Spleen (tissue), 11 donors: ENCODE results near the gene FGD4. TPM values are rescaled to one million over a fixed set of nuclear protein-coding genes. Genes with fewer than 3 reads are reported as not detected.

ENCODE experiments used
- DNase-seq: peaks from one replicate; pipeline ENCODE4 v3.0.0-alpha.2; 2020
- H3K27ac ChIP-seq, 8 donors: fragments of 200-600 bp; sonication (generic) in 7 of 8; 1 replicate in 4 of 8; 2 replicates in 4 of 8; pipeline versions ENCODE4 v1.5.0 to v1.8.0; 2016 to 2021; ENCODE audit warnings: inconsistent platforms in 4 of 8, mild to moderate bottlenecking in 4 of 8, moderate library complexity in 1 of 8
- H3K27me3 ChIP-seq, 7 donors: fragments of 200-600 bp; sonication (generic) in 6 of 7; replicated peaks in 1 of 7; 1 replicate in 4 of 7; 2 replicates in 3 of 7; pipeline versions ENCODE4 v1.5.0 to v1.8.0; 2016 to 2021; ENCODE audit warnings: inconsistent platforms in 3 of 7, mild to moderate bottlenecking in 1 of 7
- H3K36me3 ChIP-seq, 6 donors: fragments of 200-600 bp; sonication (generic) in 5 of 6; 1 replicate in 4 of 6; 2 replicates in 2 of 6; pipeline versions ENCODE4 v1.5.0 to v1.8.0; 2016 to 2021; ENCODE audit warnings: inconsistent platforms in 2 of 6
- H3K4me1 ChIP-seq, 6 donors: fragments of 200-600 bp; sonication (generic) in 5 of 6; 1 replicate in 3 of 6; 2 replicates in 3 of 6; pipeline versions ENCODE4 v1.5.0 to v1.8.0; 2016 to 2021; ENCODE audit warnings: inconsistent platforms in 3 of 6
- H3K4me3 ChIP-seq, 8 donors: fragments of 200-600 bp; sonication (generic) in 7 of 8; 1 replicate in 4 of 8; 2 replicates in 4 of 8; pipeline versions ENCODE4 v1.5.0 to v1.8.0; 2016 to 2021; ENCODE audit warnings: inconsistent platforms in 4 of 8, mild to moderate bottlenecking in 4 of 8, moderate library complexity in 2 of 8
- H3K9me3 ChIP-seq, 8 donors: fragments of 200-600 bp; sonication (generic) in 7 of 8; 1 replicate in 4 of 8; 2 replicates in 4 of 8; pipeline versions ENCODE4 v1.5.0 to v1.8.0; 2016 to 2021; ENCODE audit warnings: inconsistent platforms in 4 of 8
- POLR2A ChIP-seq, 3 donors: fragments of 450-650 bp; IDR thresholded peaks; one replicate each; pipeline ENCODE4 v1.5.1; 2017; ENCODE audit warnings: antibody characterized with exemption in 3 of 3, mild to moderate bottlenecking in 1 of 3
- POLR2AphosphoS5 ChIP-seq, 3 donors: sonication (generic); formaldehyde crosslinking; IDR thresholded peaks; one replicate each; pipeline ENCODE4 v1.5.1; 2017; ENCODE audit warnings: antibody characterized with exemption in 3 of 3
- WGBS, 5 donors: extraction: QIAGEN DNeasy Blood & Tissue Kit in 3 of 5; methylation state at CpG; one replicate each; pipeline versions ENCODE4 v1.1.5 to v1.1.7; 2013 to 2018; 5-methylcytosine and 5-hydroxymethylcytosine counted together
- intact Hi-C: fragments of 100-400 bp; cut with DNase I; formaldehyde crosslinking; loops from one replicate; pipeline ENCODE4 v1.15.0; 2023; ENCODE audit warnings: low total_unique reads
- polyA plus RNA-seq, 3 donors: library from polyadenylated mRNA; stranded (reverse); fragments of 200-250 nt; gene quantifications; one replicate each; pipeline ENCODE4 v1.2.1, GENCODE V29; 2013
- total RNA-seq, 7 donors: library from RNA; depleted of rRNA in 3 of 7; stranded (reverse); fragments of >200 nt in 3 of 7; fragmentation: NEBNext Ultra II Directional in 4 of 7; extraction: Animal tissue kit (Norgen Biotek cat#: 25700) in 4 of 7; gene quantifications; one replicate each; pipeline versions ENCODE4 v1.1.0 to v1.2.1, GENCODE V29; 2016 to 2021
- TF ChIP-seq, protein P1 (sequence below), 11 experiments: fragments of 200-600 bp in 7 of 11; fragments of 450-650 bp in 4 of 11; sonication (generic) in 4 of 11; IDR thresholded peaks in 8 of 11; conservative IDR thresholded peaks in 3 of 11; 1 replicate in 7 of 11; 2 replicates in 4 of 11; pipeline versions ENCODE4 v1.4.0 to v1.8.0; 2016 to 2021; ENCODE audit warnings: antibody characterized with exemption in 11 of 11, inconsistent platforms in 4 of 11, mild to moderate bottlenecking in 1 of 11
- donor health status: healthy with polysubstance abuse.
- donor health status: DM: no; HTN: no; CAD: no; lungs with moderate emphysema.
- donor health status: DM: no; HTN: no; CAD: no.
- donor health status: Bipolar disorder and iron deficiency.
- donor health status: healthy.
- donor health status: DM: no; HTN: no; CAD: no.
- donor health status: DM: yes; HTN: yes; CAD: no.

FGD4 gene
- total and polyA plus RNA-seq, 10 donors: 1.0 to 44.4 (median 25.7) TPM

DNA sequence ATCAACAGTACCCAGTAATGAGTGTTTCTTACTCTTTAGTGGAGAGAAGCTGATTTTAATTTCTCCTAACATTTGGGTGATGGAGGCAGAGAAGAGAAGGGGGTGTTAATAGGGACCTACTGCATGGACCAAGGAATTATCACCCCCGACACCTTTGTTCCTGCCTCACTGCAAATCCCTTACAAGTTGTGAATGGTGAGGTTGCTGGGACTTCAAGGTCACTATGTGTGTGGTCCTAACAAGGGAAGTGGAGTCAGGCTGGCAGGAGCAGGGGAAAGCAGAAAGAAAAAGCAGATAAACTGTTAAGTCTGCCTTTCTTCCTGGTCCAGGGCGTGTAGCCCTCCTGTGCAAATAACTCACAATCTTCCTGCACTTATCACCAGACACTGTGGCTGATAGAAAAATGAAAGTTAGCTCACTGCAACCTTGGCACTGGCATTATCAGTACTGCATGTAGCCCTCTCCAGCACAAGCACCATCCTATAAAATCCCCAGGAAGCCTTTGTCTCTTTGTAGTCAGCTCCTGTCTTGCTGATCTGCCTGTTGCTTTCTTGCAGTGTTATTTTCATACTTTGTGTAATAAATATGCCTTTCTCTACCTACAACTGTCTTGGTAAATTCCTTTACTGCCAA, 167.4 kb downstream of the FGD4 start:
- Histone ChIP-seq H3K27me3 (no peaks in the 10 kb centered on the region), H3K27ac (peak overlapping the region in 6 of 8 donors; percentile 15 to 67 (median 42)), H3K4me3 (no peak overlapping the region), H3K4me1 (peaks cover 3 to 37% (median 8%) of the 10 kb centered on the region in 6 donors), H3K36me3 (peaks cover 0 to 28% (median 0%) of the 10 kb centered on the region in 6 donors), H3K9me3 (no peaks in the 10 kb centered on the region)
- DNase-seq: no peak
- TF ChIP-seq, protein P1, sequence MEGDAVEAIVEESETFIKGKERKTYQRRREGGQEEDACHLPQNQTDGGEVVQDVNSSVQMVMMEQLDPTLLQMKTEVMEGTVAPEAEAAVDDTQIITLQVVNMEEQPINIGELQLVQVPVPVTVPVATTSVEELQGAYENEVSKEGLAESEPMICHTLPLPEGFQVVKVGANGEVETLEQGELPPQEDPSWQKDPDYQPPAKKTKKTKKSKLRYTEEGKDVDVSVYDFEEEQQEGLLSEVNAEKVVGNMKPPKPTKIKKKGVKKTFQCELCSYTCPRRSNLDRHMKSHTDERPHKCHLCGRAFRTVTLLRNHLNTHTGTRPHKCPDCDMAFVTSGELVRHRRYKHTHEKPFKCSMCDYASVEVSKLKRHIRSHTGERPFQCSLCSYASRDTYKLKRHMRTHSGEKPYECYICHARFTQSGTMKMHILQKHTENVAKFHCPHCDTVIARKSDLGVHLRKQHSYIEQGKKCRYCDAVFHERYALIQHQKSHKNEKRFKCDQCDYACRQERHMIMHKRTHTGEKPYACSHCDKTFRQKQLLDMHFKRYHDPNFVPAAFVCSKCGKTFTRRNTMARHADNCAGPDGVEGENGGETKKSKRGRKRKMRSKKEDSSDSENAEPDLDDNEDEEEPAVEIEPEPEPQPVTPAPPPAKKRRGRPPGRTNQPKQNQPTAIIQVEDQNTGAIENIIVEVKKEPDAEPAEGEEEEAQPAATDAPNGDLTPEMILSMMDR (IDR thresholded peaks at IDR 0.05 in 8 of 11, conservative IDR thresholded peaks at IDR 0.05 in 3 of 11): no peak
- TF ChIP-seq POLR2AphosphoS5 (IDR thresholded peaks at IDR 0.05) (no peak), POLR2A (IDR thresholded peaks at IDR 0.05) (no peak)
- intact Hi-C loops: no loop called here
- 47 to 81% (median 62%) methylated on average over 2 of the region's 2 CpGs for WGBS, 5 donors

DNA sequence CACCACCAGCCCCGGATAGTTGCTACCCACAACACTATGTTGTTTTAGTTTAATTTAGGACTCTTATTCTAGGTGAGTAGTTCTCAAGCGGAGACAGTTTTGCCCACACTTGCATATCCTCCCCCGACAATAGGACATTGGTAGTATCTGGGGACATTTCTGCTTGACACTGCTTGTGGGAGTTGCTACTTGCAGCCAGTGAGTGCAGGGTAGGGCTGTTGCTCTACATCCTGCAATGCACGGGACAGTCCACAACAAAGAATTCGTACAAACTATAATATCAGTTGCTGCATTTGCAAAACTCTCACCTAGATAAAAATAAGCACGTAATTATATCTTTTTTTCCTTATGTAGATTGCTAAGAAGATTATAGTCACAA, 167.9 kb downstream of the FGD4 start:
- 67 to 88% (median 75%) methylated on average over 6 of the region's 6 CpGs for WGBS, 5 donors
- no peak for DNase-seq
- peaks cover 0 to 34% (median 8%) of the 10 kb centered on the region in 6 donors for H3K4me1 ChIP-seq
- TF ChIP-seq, protein P1 (IDR thresholded peaks at IDR 0.05 in 8 of 11, conservative IDR thresholded peaks at IDR 0.05 in 3 of 11): no peak
- no peak for TF ChIP-seq POLR2AphosphoS5 (IDR thresholded peaks at IDR 0.05)
- no peak for TF ChIP-seq POLR2A (IDR thresholded peaks at IDR 0.05)
- peaks cover 0 to 28% (median 0%) of the 10 kb centered on the region in 6 donors for H3K36me3 ChIP-seq
- H3K27me3 ChIP-seq: no peaks in the 10 kb centered on the region
- H3K27ac ChIP-seq: peak overlapping the region in 6 of 8 donors; percentile 15 to 67 (median 42)
- intact Hi-C loops: no loop called here
- H3K9me3 ChIP-seq: no peaks in the 10 kb centered on the region
- no peak overlapping the region for H3K4me3 ChIP-seq

DNA sequence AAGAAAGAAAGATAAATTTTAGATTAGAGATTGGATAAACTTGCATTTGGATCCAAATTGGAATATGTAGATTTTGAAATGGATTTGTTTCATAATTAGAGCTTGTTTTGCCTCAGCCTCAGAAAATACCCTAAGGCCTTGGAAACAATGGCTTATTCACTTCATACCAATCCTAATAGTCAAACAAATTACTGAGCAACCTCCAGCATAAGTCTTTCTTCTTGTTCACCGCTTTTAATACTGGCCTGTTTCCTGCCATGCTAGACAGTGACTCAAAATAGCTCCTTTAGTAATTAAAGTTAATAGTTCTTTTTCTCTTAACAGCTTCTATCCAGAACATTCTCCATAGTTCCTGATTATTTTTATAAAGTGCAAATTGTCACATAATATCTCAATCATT, 168.9 kb downstream of the FGD4 start:
- H3K4me1 ChIP-seq: peaks cover 0 to 34% (median 8%) of the 10 kb centered on the region in 6 donors
- peaks cover 0 to 34% (median 0%) of the 10 kb centered on the region in 6 donors for H3K36me3 ChIP-seq
- H3K27me3 ChIP-seq: no peaks in the 10 kb centered on the region
- 53 to 77% (median 71%) methylated on average over 1 of the region's 1 CpG for WGBS, 5 donors
- TF ChIP-seq POLR2AphosphoS5 (IDR thresholded peaks at IDR 0.05) (no peak), POLR2A (IDR thresholded peaks at IDR 0.05) (no peak)
- TF ChIP-seq, protein P1 (IDR thresholded peaks at IDR 0.05 in 8 of 11, conservative IDR thresholded peaks at IDR 0.05 in 3 of 11): no peak
- intact Hi-C loops: no loop called here
- DNase-seq: no peak
- H3K27ac ChIP-seq: no peak overlapping the region
- no peaks in the 10 kb centered on the region for H3K9me3 ChIP-seq
- no peak overlapping the region for H3K4me3 ChIP-seq

DNA sequence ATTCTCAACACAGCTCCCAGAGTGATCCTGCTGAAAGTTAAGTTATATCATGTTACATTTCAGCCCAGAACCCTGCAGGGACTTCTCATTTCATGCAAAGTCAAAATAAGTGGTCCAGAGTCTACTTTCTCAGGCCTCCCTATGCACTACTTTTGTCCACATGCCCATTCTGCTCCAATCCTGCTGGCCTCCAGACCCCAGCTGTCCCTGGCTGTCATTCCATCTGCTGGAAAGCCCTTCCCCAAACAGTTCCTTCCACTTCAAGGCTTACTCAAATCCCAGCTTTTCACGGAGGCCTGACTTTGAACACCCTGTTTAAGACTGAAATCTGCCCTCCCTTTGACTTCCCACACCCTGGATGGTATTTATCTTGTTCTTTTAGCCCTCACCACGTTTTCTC, 169.9 kb downstream of the FGD4 start:
- intact Hi-C loops: no loop called here
- Histone ChIP-seq H3K9me3 (no peaks in the 10 kb centered on the region), H3K27ac (no peak overlapping the region), H3K4me3 (no peak overlapping the region), H3K27me3 (no peaks in the 10 kb centered on the region), H3K4me1 (peaks cover 0 to 34% (median 8%) of the 10 kb centered on the region in 6 donors), H3K36me3 (peaks cover 0 to 33% (median 0%) of the 10 kb centered on the region in 6 donors)
- WGBS, 5 donors: 58 to 83% (median 74%) methylated on average over 2 of the region's 2 CpGs
- TF ChIP-seq POLR2AphosphoS5 (IDR thresholded peaks at IDR 0.05) (no peak), POLR2A (IDR thresholded peaks at IDR 0.05) (no peak)
- TF ChIP-seq, protein P1 (IDR thresholded peaks at IDR 0.05 in 8 of 11, conservative IDR thresholded peaks at IDR 0.05 in 3 of 11): no peak
- no peak for DNase-seq
